Thyroid gland (tissue), 4 donors: ENCODE measurements around the gene CD320. TPM values are rescaled to one million over a fixed set of nuclear protein-coding genes. Genes with fewer than 3 reads are reported as not detected.
A peak's percentile ranks its signal among the peaks of the same experiment; 100 is the strongest.

Experiments
- DNase-seq, 2 donors: peaks; one replicate each; pipeline ENCODE4 v3.0.0-alpha.2; 2019
- H3K27ac ChIP-seq, 3 donors: fragments of 200-600 bp; sonication (generic); 1 replicate in 2 of 3; 2 replicates in 1 of 3; pipeline ENCODE4 v1.5.1; 2016 to 2019; ENCODE audit warnings: mild to moderate bottlenecking in 1 of 3, moderate library complexity in 1 of 3
- H3K27me3 ChIP-seq: fragments of 200-600 bp; sonication (generic); one replicate; pipeline ENCODE4 v1.5.1; 2019
- H3K36me3 ChIP-seq, 2 donors: fragments of 200-600 bp; sonication (generic); one replicate each; pipeline ENCODE4 v1.5.1; 2016 to 2019
- H3K4me1 ChIP-seq, 2 donors: fragments of 200-600 bp; sonication (generic); one replicate each; pipeline ENCODE4 v1.5.1; 2017 to 2019
- H3K4me3 ChIP-seq, 3 donors: fragments of 200-600 bp; sonication (generic); replicated peaks in 1 of 3; 1 replicate in 2 of 3; 2 replicates in 1 of 3; pipeline ENCODE4 v1.5.1; 2016; ENCODE audit warnings: mild to moderate bottlenecking in 1 of 3
- H3K9me3 ChIP-seq: fragments of 200-600 bp; sonication (generic); one replicate; pipeline ENCODE4 v1.5.1; 2017
- CTCF ChIP-seq, 6 experiments: fragments of 200-600 bp in 3 of 6; fragments of 450-650 bp in 3 of 6; sonication (generic) in 3 of 6; IDR thresholded peaks; one replicate each; pipeline ENCODE4 v1.5.1; 2016 to 2019; ENCODE audit warnings: antibody characterized with exemption in 6 of 6, mild to moderate bottlenecking in 2 of 6, inconsistent platforms in 1 of 6, moderate library complexity in 1 of 6
- POLR2A ChIP-seq, 2 donors: fragments of 450-650 bp; IDR thresholded peaks; one replicate each; pipeline ENCODE4 v1.6.1; 2017; ENCODE audit warnings: antibody characterized with exemption in 2 of 2, mild to moderate bottlenecking in 2 of 2, moderate library complexity in 1 of 2
- WGBS, 2 donors: methylation state at CpG; one replicate each; pipeline ENCODE4 v1.1.5; 2017; 5-methylcytosine and 5-hydroxymethylcytosine counted together
- intact Hi-C: fragments of 100-400 bp; cut with DNase I; formaldehyde crosslinking; loops from one replicate; pipeline ENCODE4 v1.15.1; 2023
- total RNA-seq, 4 donors: library from RNA; depleted of rRNA; stranded (reverse); fragments of >200 nt; gene quantifications; one replicate each; pipeline ENCODE4 v1.2.3, GENCODE V29; 2016

Gene CD320
- total RNA-seq, 4 donors from 2014 or later: 20.8 to 114 (median 74.0) TPM

DNA sequence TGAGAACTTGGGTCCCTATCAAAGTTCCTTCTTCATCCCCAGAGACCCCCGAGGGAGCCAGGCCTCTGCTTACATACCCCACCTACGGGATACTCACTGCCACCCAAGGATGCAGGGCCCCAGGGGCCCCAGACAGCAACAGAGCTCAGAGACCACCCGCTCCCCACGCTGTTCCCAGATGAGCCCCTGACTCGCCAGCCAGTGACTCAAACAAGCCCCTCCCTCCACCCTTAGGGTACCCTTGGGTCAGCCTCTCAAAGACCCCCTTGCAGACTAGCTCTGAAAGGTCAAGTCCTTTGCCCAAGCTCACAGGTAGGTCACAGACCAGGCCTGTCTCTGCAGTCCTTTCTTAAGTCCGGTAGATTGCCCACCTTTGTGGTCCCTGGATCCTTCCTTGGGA, 45.7 kb downstream of the CD320 start:
- Histone ChIP-seq H3K27ac (no peak overlapping the region), H3K36me3 (peaks cover 8 to 14% of the 10 kb centered on the region in 2 donors), H3K4me3 (no peak overlapping the region), H3K9me3 (no peaks in the 10 kb centered on the region), H3K4me1 (no peaks in the 10 kb centered on the region), H3K27me3 (no peaks in the 10 kb centered on the region)
- TF ChIP-seq CTCF (IDR thresholded peaks at IDR 0.05) (no peak), POLR2A (IDR thresholded peaks at IDR 0.05) (no peak)
- intact Hi-C loops: no loop called here
- WGBS, 2 donors: 88 to 89% methylated on average over 1 to 6 of the region's 6 CpGs
- no peak for DNase-seq

DNA sequence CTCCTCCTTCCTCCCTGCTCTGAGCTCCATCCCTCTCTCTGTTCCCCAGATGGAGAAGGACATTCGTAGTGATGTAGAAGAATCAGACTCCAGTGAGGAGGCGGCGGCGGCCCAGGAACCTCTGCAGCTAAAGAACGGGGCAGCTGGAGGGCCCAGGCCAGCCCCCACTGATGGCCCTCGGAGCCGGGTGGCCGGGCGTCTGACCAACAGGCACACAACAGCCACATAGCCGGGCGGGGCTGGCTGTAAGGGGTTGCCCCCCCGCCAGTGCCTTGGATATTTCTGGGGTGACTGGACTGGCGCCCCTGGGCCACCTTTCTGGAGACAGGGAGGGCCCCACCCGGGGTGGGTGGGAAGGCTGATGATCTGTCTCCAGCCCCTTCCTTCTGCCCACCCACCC, 46.3 kb downstream of the CD320 start:
- Histone ChIP-seq H3K27ac (no peak overlapping the region), H3K9me3 (no peaks in the 10 kb centered on the region), H3K36me3 (peaks cover 12 to 16% of the 10 kb centered on the region in 2 donors), H3K27me3 (no peaks in the 10 kb centered on the region), H3K4me1 (no peaks in the 10 kb centered on the region), H3K4me3 (no peak overlapping the region)
- TF ChIP-seq CTCF (IDR thresholded peaks at IDR 0.05): no peak
- TF ChIP-seq POLR2A (IDR thresholded peaks at IDR 0.05): no peak
- 85 to 96% methylated on average over 6 to 9 of the region's 14 CpGs for WGBS, 2 donors
- intact Hi-C loops: no loop called here
- DNase-seq: peak in 1 of 2 donors; percentile 3

DNA sequence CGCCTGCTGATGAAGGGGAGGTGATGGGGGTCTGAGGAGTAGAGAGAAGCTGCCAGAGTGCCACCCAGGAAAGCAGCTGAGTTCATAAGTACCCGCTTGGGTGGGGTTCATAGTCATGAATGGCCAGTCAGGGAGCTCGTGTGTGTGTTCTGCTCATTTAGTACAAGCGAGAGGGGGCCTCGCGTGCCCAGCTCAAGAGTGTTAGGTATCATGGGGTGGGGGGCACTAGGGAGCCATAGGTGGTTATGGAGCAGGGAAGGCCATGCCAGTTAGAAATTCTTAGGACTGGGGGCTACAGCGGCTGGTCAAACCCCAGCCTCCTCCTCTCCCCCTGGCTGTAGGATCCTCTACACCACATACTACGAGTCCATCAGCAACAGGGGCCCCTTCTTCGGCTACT, 46.8 kb downstream of the CD320 start:
- H3K4me3 ChIP-seq: no peak overlapping the region
- H3K9me3 ChIP-seq: no peaks in the 10 kb centered on the region
- intact Hi-C loops: no loop called here
- H3K27ac ChIP-seq: no peak overlapping the region
- 95 to 99% methylated on average over 9 of the region's 9 CpGs for WGBS, 2 donors
- TF ChIP-seq POLR2A (IDR thresholded peaks at IDR 0.05) (no peak), CTCF (IDR thresholded peaks at IDR 0.05) (no peak)
- H3K36me3 ChIP-seq: peaks cover 18 to 19% of the 10 kb centered on the region in 2 donors
- DNase-seq: peak in 1 of 2 donors; percentile 1
- H3K4me1 ChIP-seq: no peaks in the 10 kb centered on the region
- H3K27me3 ChIP-seq: no peaks in the 10 kb centered on the region

DNA sequence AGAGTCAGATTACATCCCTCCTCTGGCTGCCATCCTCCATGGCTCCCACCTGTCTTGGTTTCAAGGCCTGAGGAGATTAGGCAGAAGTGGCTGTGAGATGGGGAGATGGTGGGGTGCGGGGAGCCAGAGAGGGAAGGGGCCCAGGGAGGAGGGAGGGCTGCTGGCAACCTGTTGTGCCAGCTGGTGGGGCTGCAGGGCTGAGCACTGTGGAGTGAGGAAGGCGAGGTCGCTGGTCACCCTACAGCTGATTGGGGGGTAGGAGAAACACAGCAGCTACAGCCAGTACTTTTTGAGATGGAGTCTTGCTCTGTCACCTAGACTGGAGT, 48.3 kb downstream of the CD320 start:
- H3K4me3 ChIP-seq: no peak overlapping the region
- H3K27ac ChIP-seq: no peak overlapping the region
- H3K36me3 ChIP-seq: peaks cover 21 to 29% of the 10 kb centered on the region in 2 donors
- H3K4me1 ChIP-seq: no peaks in the 10 kb centered on the region
- DNase-seq: no peak
- intact Hi-C loops: loop anchor here (10.0 kb wide), 1 partner anchor 255 kb away; the partner anchor contains the start of gene ELAVL1
- H3K27me3 ChIP-seq: no peaks in the 10 kb centered on the region
- whole genome bisulfite sequencing, 2 donors: 84 to 98% methylated on average over 3 of the region's 3 CpGs
- H3K9me3 ChIP-seq: no peaks in the 10 kb centered on the region
- no peak for TF ChIP-seq CTCF (IDR thresholded peaks at IDR 0.05)
- no peak for TF ChIP-seq POLR2A (IDR thresholded peaks at IDR 0.05)

GRCh38 chr19:8259142-8259921, 48.8 kb downstream of the CD320 start:
- 88 to 92% methylated on average over 11 of the region's 11 CpGs for WGBS, 2 donors
- Histone ChIP-seq H3K4me3 (no peak overlapping the region), H3K9me3 (no peaks in the 10 kb centered on the region), H3K27me3 (no peaks in the 10 kb centered on the region), H3K27ac (no peak overlapping the region), H3K36me3 (peaks cover 21 to 29% of the 10 kb centered on the region in 2 donors), H3K4me1 (no peaks in the 10 kb centered on the region)
- intact Hi-C loops: loop anchor here (10.0 kb wide), 1 partner anchor 255 kb away; the partner anchor contains the start of gene ELAVL1
- no peak for DNase-seq
- no peak for TF ChIP-seq CTCF (IDR thresholded peaks at IDR 0.05)
- TF ChIP-seq POLR2A (IDR thresholded peaks at IDR 0.05): no peak
